Measurements from ENCODE around the gene PTPRM.
A peak's percentile ranks its signal among the peaks of the same experiment; 100 is the strongest.

PTPRM gene

DNA sequence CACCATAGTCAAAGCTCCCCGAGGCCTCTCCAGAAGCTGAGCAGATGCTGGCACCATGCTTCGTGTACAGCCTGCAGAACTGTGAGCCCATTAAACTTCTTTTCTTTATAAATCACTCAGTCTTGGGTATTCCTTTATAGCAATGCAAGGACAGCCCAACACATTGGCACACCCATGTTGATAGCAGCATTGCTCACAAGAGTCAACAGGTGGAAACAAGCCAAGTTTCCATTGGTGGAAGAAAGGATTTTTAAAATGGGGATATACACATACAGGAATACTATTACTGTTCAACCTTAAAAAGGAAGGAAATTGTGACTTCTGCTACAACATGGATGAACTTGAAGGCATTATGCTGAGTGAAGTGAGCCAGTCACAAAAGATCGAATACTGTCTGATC lies 855.3 kb downstream of the PTPRM start:
- no CpG with 5 or more reads among the region's 3 CpGs for WGBS (ENCODE audit: insufficient coverage, insufficient read length)
- DNase-seq (ENCODE audit: low read depth, low spot score): no peak
- Histone ChIP-seq H3K4me1 (ENCODE audit: control insufficient read depth, insufficient read depth, low read length) (peaks cover 5% of the 10 kb centered on the region; the same call in 1 of the 2 replicates), H3K4me3 (ENCODE audit: low read length) (no peak overlapping the region), H3K9me3 (ENCODE audit: control insufficient read depth, insufficient read depth, low read length) (no peaks in the 10 kb centered on the region), H3K27ac (ENCODE audit: low read length) (no peak overlapping the region), H3K36me3 (ENCODE audit: control insufficient read depth, insufficient read depth, low read length) (no peaks in the 10 kb centered on the region), H3K27me3 (ENCODE audit: control insufficient read depth, insufficient read depth, low read length) (no peaks in the 10 kb centered on the region)

DNA sequence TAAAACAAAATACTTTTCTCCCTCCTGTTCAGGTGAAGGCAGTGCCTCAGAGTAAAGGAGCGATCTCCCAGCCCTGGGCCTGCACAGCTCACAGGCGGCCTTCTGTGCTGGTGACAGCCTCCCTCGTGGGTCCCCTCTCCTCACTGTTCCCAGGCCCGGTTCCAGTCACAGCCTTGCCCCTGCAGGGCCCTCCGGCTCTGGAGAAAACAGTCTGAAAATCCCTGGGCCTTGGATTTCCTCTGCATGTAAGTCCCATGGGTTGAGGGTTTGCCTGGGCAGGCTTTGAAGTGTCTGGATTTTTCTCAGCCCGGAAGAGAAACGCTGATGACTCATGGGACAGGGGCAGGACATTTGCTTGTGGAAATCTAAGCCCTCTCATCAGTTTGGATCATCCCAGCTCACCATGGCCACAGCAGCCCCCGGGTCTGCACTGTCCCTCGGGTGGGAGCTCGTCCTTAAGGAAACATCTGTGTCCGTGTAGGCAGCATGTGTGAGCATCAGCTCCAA lies 856.0 kb downstream of the PTPRM start:
- no peaks in the 10 kb centered on the region for H3K36me3 ChIP-seq (ENCODE audit: control insufficient read depth, insufficient read depth, low read length)
- no peak overlapping the region for H3K27ac ChIP-seq (ENCODE audit: low read length)
- H3K4me3 ChIP-seq (ENCODE audit: low read length): no peak overlapping the region
- WGBS (ENCODE audit: insufficient coverage, insufficient read length): no CpG with 5 or more reads among the region's 11 CpGs
- no peaks in the 10 kb centered on the region for H3K9me3 ChIP-seq (ENCODE audit: control insufficient read depth, insufficient read depth, low read length)
- DNase-seq (ENCODE audit: low read depth, low spot score): no peak
- peaks cover 5% of the 10 kb centered on the region; the same call in 1 of the 2 replicates for H3K4me1 ChIP-seq (ENCODE audit: control insufficient read depth, insufficient read depth, low read length)
- H3K27me3 ChIP-seq (ENCODE audit: control insufficient read depth, insufficient read depth, low read length): no peaks in the 10 kb centered on the region

- no peaks in the 10 kb centered on the region for H3K9me3 ChIP-seq (ENCODE audit: control insufficient read depth, insufficient read depth, low read length)
- WGBS (ENCODE audit: insufficient coverage, insufficient read length): no CpG with 5 or more reads among the region's 7 CpGs
Observed at GRCh38 chr18:8424481-8424880, 857.4 kb downstream of the PTPRM start.

DNA sequence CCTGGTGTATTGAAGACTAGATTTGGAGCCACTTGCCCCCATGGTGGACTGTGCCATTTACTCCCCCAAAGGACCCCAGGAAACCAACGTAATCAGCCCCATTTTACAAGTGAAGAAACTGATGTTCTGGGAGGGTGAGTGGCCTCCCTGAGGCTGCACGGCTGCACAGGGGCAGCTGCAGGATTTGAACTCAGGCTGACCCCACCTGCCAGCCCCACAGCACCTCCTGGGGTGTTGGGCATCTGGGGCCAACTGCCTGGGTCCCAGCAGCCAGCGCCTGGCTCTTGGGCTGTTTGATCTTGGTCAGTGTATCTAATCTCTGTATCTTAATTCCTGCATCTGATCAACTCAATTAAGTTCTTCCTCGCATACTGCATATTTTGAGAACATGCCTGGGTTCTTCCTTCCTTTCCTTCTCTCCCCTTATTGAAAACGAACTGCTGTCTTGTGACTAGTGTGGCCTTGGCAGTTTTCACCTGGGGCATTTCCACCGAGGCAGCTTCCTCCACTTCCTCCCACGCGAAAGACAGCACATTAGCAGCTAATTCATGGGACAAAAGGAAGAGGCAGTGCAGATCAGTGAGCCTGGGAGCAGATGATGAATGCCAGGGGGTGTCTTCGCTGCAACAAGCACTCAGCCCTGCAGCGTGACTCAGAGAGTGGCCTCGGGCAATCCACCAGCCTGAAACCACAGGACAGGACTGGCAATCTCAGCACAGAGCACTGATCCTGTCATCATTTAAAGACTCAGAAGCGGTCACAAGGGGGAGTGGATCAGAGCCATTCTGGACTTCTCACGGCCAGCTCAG lies 858.0 kb downstream of the PTPRM start:
- no CpG with 5 or more reads among the region's 13 CpGs for WGBS (ENCODE audit: insufficient coverage, insufficient read length)
- Histone ChIP-seq H3K4me1 (ENCODE audit: control insufficient read depth, insufficient read depth, low read length) (peaks cover 4% of the 10 kb centered on the region; the same call in 1 of the 2 replicates), H3K36me3 (ENCODE audit: control insufficient read depth, insufficient read depth, low read length) (no peaks in the 10 kb centered on the region), H3K4me3 (ENCODE audit: low read length) (no peak overlapping the region), H3K27me3 (ENCODE audit: control insufficient read depth, insufficient read depth, low read length) (no peaks in the 10 kb centered on the region), H3K27ac (ENCODE audit: low read length) (no peak overlapping the region), H3K9me3 (ENCODE audit: control insufficient read depth, insufficient read depth, low read length) (no peaks in the 10 kb centered on the region)
- DNase-seq (ENCODE audit: low read depth, low spot score): no peak

More at GRCh38 chr18:8424481-8424880, 857.4 kb downstream of the PTPRM start:
- H3K4me1 ChIP-seq (ENCODE audit: control insufficient read depth, insufficient read depth, low read length): peaks cover 5% of the 10 kb centered on the region; the same call in 1 of the 2 replicates
- H3K27me3 ChIP-seq (ENCODE audit: control insufficient read depth, insufficient read depth, low read length): no peaks in the 10 kb centered on the region
- H3K27ac ChIP-seq (ENCODE audit: low read length): no peak overlapping the region
- DNase-seq (ENCODE audit: low read depth, low spot score): no peak
- H3K4me3 ChIP-seq (ENCODE audit: low read length): no peak overlapping the region
- H3K36me3 ChIP-seq (ENCODE audit: control insufficient read depth, insufficient read depth, low read length): no peaks in the 10 kb centered on the region

DNA sequence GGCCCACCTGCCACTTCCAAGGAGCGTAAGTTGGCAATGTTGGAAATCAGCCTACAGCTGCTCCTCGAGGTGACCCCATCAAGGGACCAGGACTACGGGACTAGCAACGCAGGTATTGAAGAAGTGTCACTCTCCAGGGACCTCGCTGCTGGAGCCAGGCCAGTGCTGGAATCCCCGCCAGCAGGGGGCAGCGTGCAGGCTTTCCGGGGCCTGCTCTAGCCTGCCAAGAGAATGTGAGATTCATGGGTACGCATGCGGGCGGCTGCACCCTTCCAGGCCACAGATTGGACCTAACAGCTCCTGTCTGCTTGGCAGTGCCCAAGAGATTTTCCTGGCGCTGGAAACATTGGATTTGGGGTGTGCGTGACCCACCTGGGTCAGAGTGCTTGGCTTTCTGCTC lies 859.3 kb downstream of the PTPRM start:
- DNase-seq (ENCODE audit: low read depth, low spot score): peak; percentile 41
- Histone ChIP-seq H3K9me3 (ENCODE audit: control insufficient read depth, insufficient read depth, low read length) (no peaks in the 10 kb centered on the region), H3K4me3 (ENCODE audit: low read length) (no peak overlapping the region), H3K27me3 (ENCODE audit: control insufficient read depth, insufficient read depth, low read length) (no peaks in the 10 kb centered on the region), H3K4me1 (ENCODE audit: control insufficient read depth, insufficient read depth, low read length) (peaks cover 3% of the 10 kb centered on the region; the same call in 1 of the 2 replicates), H3K36me3 (ENCODE audit: control insufficient read depth, insufficient read depth, low read length) (no peaks in the 10 kb centered on the region), H3K27ac (ENCODE audit: low read length) (no peak overlapping the region)
- WGBS (ENCODE audit: insufficient coverage, insufficient read length): no CpG with 5 or more reads among the region's 13 CpGs

- H3K36me3 ChIP-seq (ENCODE audit: control insufficient read depth, insufficient read depth, low read length): no peaks in the 10 kb centered on the region
- peaks cover 3% of the 10 kb centered on the region; the same call in 1 of the 2 replicates for H3K4me1 ChIP-seq (ENCODE audit: control insufficient read depth, insufficient read depth, low read length)
- no CpG with 5 or more reads among the region's 1 CpG for WGBS (ENCODE audit: insufficient coverage, insufficient read length)
- no peak for DNase-seq (ENCODE audit: low read depth, low spot score)
- H3K9me3 ChIP-seq (ENCODE audit: control insufficient read depth, insufficient read depth, low read length): no peaks in the 10 kb centered on the region
- no peak overlapping the region for H3K4me3 ChIP-seq (ENCODE audit: low read length)
- H3K27me3 ChIP-seq (ENCODE audit: control insufficient read depth, insufficient read depth, low read length): no peaks in the 10 kb centered on the region
- no peak overlapping the region for H3K27ac ChIP-seq (ENCODE audit: low read length)
Observed at GRCh38 chr18:8427339-8427738, 860.2 kb downstream of the PTPRM start.

- peaks cover 3% of the 10 kb centered on the region; the same call in 1 of the 2 replicates for H3K4me1 ChIP-seq (ENCODE audit: control insufficient read depth, insufficient read depth, low read length)
- no peaks in the 10 kb centered on the region for H3K27me3 ChIP-seq (ENCODE audit: control insufficient read depth, insufficient read depth, low read length)
- DNase-seq (ENCODE audit: low read depth, low spot score): no peak
- no peaks in the 10 kb centered on the region for H3K36me3 ChIP-seq (ENCODE audit: control insufficient read depth, insufficient read depth, low read length)
- H3K4me3 ChIP-seq (ENCODE audit: low read length): no peak overlapping the region
- H3K27ac ChIP-seq (ENCODE audit: low read length): no peak overlapping the region
- H3K9me3 ChIP-seq (ENCODE audit: control insufficient read depth, insufficient read depth, low read length): no peaks in the 10 kb centered on the region
- WGBS (ENCODE audit: insufficient coverage, insufficient read length): no CpG with 5 or more reads among the region's 6 CpGs
Observed at GRCh38 chr18:8428951-8429350, 861.8 kb downstream of the PTPRM start.

DNA sequence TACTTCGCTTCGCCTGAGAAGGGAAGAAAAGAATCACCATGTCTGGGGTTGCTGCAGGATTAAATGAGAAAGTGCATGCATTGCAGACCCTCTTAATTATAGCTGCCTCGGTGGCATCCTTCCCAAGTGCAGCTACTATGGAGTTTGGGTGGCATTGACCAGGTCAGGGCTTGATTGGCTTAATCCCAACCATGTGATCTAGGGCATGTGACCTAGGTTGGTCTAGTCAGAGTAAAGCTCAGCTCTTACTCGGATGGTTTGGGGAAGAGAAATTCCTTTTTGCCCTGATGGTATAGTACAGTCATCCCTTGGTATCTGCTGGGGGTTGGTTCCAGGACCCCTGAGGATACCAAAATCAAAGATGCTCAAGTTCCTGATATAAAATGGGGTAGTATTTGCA lies 863.9 kb downstream of the PTPRM start:
- no peaks in the 10 kb centered on the region for H3K36me3 ChIP-seq (ENCODE audit: control insufficient read depth, insufficient read depth, low read length)
- H3K27ac ChIP-seq (ENCODE audit: low read length): no peak overlapping the region
- DNase-seq (ENCODE audit: low read depth, low spot score): no peak
- H3K4me1 ChIP-seq (ENCODE audit: control insufficient read depth, insufficient read depth, low read length): no peaks in the 10 kb centered on the region; the same call in 1 of the 2 replicates
- no CpG with 5 or more reads among the region's 4 CpGs for WGBS (ENCODE audit: insufficient coverage, insufficient read length)
- H3K9me3 ChIP-seq (ENCODE audit: control insufficient read depth, insufficient read depth, low read length): no peaks in the 10 kb centered on the region
- no peaks in the 10 kb centered on the region for H3K27me3 ChIP-seq (ENCODE audit: control insufficient read depth, insufficient read depth, low read length)
- no peak overlapping the region for H3K4me3 ChIP-seq (ENCODE audit: low read length)

GRCh38 chr18:8433323-8433722 lies 866.2 kb downstream of the PTPRM start:
- no peak overlapping the region for H3K4me3 ChIP-seq (ENCODE audit: low read length)
- no peak overlapping the region for H3K27ac ChIP-seq (ENCODE audit: low read length)
- DNase-seq (ENCODE audit: low read depth, low spot score): no peak
- H3K27me3 ChIP-seq (ENCODE audit: control insufficient read depth, insufficient read depth, low read length): no peaks in the 10 kb centered on the region
- H3K36me3 ChIP-seq (ENCODE audit: control insufficient read depth, insufficient read depth, low read length): no peaks in the 10 kb centered on the region
- H3K4me1 ChIP-seq (ENCODE audit: control insufficient read depth, insufficient read depth, low read length): no peaks in the 10 kb centered on the region; the same call in 1 of the 2 replicates
- no CpG with 5 or more reads among the region's 15 CpGs for WGBS (ENCODE audit: insufficient coverage, insufficient read length)
- H3K9me3 ChIP-seq (ENCODE audit: control insufficient read depth, insufficient read depth, low read length): no peaks in the 10 kb centered on the region

GRCh38 chr18:8433771-8434170 lies 866.7 kb downstream of the PTPRM start:
- Histone ChIP-seq H3K4me3 (ENCODE audit: low read length) (no peak overlapping the region), H3K4me1 (ENCODE audit: control insufficient read depth, insufficient read depth, low read length) (no peaks in the 10 kb centered on the region; the same call in 1 of the 2 replicates), H3K27ac (ENCODE audit: low read length) (no peak overlapping the region), H3K9me3 (ENCODE audit: control insufficient read depth, insufficient read depth, low read length) (no peaks in the 10 kb centered on the region), H3K27me3 (ENCODE audit: control insufficient read depth, insufficient read depth, low read length) (no peaks in the 10 kb centered on the region), H3K36me3 (ENCODE audit: control insufficient read depth, insufficient read depth, low read length) (no peaks in the 10 kb centered on the region)
- DNase-seq (ENCODE audit: low read depth, low spot score): no peak
- no CpG with 5 or more reads among the region's 7 CpGs for WGBS (ENCODE audit: insufficient coverage, insufficient read length)

All from iPS DF 6.9 (cell line).